Activated T-cell treated with anti-CD3 and anti-CD28 coated beads, Interleukin-2, amount 50 U/mL, for 24 hours (primary cell): Measurements from ENCODE around the gene ZMIZ2.

Source experiments
- DNase-seq: peaks from one replicate; pipeline ENCODE4 v3.0.0-alpha.2; 2020
- H3K27ac Mint-ChIP-seq: 2 replicates; pipeline ENCODE4 v1.8.0; 2020; ENCODE audit warnings: mild to moderate bottlenecking, mixed read lengths
- H3K27me3 Mint-ChIP-seq: 2 replicates; pipeline ENCODE4 v1.8.0; 2020; ENCODE audit warnings: mixed read lengths
- H3K36me3 Mint-ChIP-seq: 2 replicates; pipeline ENCODE4 v1.8.0; 2020; ENCODE audit warnings: low read depth, mixed read lengths
- H3K4me1 Mint-ChIP-seq: 2 replicates; pipeline ENCODE4 v1.8.0; 2020; ENCODE audit warnings: low read depth, mixed read lengths
- H3K4me3 Mint-ChIP-seq: 2 replicates; pipeline ENCODE4 v1.8.0; 2020; ENCODE audit warnings: mild to moderate bottlenecking, moderate library complexity, mixed read lengths
- H3K9me3 Mint-ChIP-seq: 2 replicates; pipeline ENCODE4 v1.8.0; 2020; ENCODE audit warnings: mixed read lengths

ZMIZ2 gene

GRCh38 chr7:44759246-44759645 is 10.6 kb downstream of the ZMIZ2 start:
- Mint-ChIP-seq H3K27ac (no peak overlapping the region), H3K9me3 (no peaks in the 10 kb centered on the region), H3K4me3 (no peak overlapping the region)

GRCh38 chr7:44760034-44760580 is 11.5 kb downstream of the ZMIZ2 start:
- Mint-ChIP-seq H3K27me3 (no peaks in the 10 kb centered on the region), H3K4me3 (no peak overlapping the region), H3K9me3 (no peaks in the 10 kb centered on the region), H3K4me1 (peaks cover 2% of the 10 kb centered on the region), H3K27ac (no peak overlapping the region), H3K36me3 (peaks cover 82% of the 10 kb centered on the region)
- DNase-seq = no peak

More at GRCh38 chr7:44759246-44759645, 10.6 kb downstream of the ZMIZ2 start:
- no peak for DNase-seq
- peaks cover 9% of the 10 kb centered on the region for H3K4me1 Mint-ChIP-seq
- peaks cover 74% of the 10 kb centered on the region for H3K36me3 Mint-ChIP-seq
- no peaks in the 10 kb centered on the region for H3K27me3 Mint-ChIP-seq

- Mint-ChIP-seq H3K9me3 (no peaks in the 10 kb centered on the region), H3K27ac (no peak overlapping the region), H3K27me3 (no peaks in the 10 kb centered on the region), H3K4me1 (no peaks in the 10 kb centered on the region), H3K4me3 (no peak overlapping the region), H3K36me3 (peaks cover 92% of the 10 kb centered on the region)
- DNase-seq = no peak
Observed at GRCh38 chr7:44761207-44762161, 12.8 kb downstream of the ZMIZ2 start.

GRCh38 chr7:44762300-44762699 is 13.7 kb downstream of the ZMIZ2 start:
- H3K9me3 Mint-ChIP-seq = no peaks in the 10 kb centered on the region
- DNase-seq = no peak
- H3K27ac Mint-ChIP-seq = no peak overlapping the region
- H3K36me3 Mint-ChIP-seq = peaks cover 92% of the 10 kb centered on the region
- peaks cover 1% of the 10 kb centered on the region for H3K4me1 Mint-ChIP-seq
- H3K4me3 Mint-ChIP-seq = no peak overlapping the region
- H3K27me3 Mint-ChIP-seq = no peaks in the 10 kb centered on the region

GRCh38 chr7:44762726-44763522 is 14.3 kb downstream of the ZMIZ2 start:
- H3K27me3 Mint-ChIP-seq = no peaks in the 10 kb centered on the region
- peaks cover 93% of the 10 kb centered on the region for H3K36me3 Mint-ChIP-seq
- no peaks in the 10 kb centered on the region for H3K9me3 Mint-ChIP-seq

GRCh38 chr7:44764081-44764480 is 15.4 kb downstream of the ZMIZ2 start:
- DNase-seq = no peak
- H3K9me3 Mint-ChIP-seq = no peaks in the 10 kb centered on the region
- H3K36me3 Mint-ChIP-seq = peaks cover 95% of the 10 kb centered on the region
- H3K27me3 Mint-ChIP-seq = no peaks in the 10 kb centered on the region
- no peak overlapping the region for H3K4me3 Mint-ChIP-seq
- no peak overlapping the region for H3K27ac Mint-ChIP-seq
- H3K4me1 Mint-ChIP-seq = peaks cover 18% of the 10 kb centered on the region

More at GRCh38 chr7:44762726-44763522, 14.3 kb downstream of the ZMIZ2 start:
- no peak for DNase-seq
- Mint-ChIP-seq H3K4me1 (peaks cover 7% of the 10 kb centered on the region), H3K27ac (no peak overlapping the region), H3K4me3 (no peak overlapping the region)

GRCh38 chr7:44764665-44765578 is 16.3 kb downstream of the ZMIZ2 start:
- peaks cover 27% of the 10 kb centered on the region for H3K4me1 Mint-ChIP-seq
- H3K9me3 Mint-ChIP-seq = no peaks in the 10 kb centered on the region
- H3K27me3 Mint-ChIP-seq = no peaks in the 10 kb centered on the region
- no peak for DNase-seq
- H3K4me3 Mint-ChIP-seq = no peak overlapping the region
- H3K36me3 Mint-ChIP-seq = peaks cover 89% of the 10 kb centered on the region
- no peak overlapping the region for H3K27ac Mint-ChIP-seq

- Mint-ChIP-seq H3K4me1 (peaks cover 32% of the 10 kb centered on the region), H3K9me3 (no peaks in the 10 kb centered on the region), H3K27me3 (no peaks in the 10 kb centered on the region), H3K4me3 (no peak overlapping the region), H3K36me3 (peaks cover 85% of the 10 kb centered on the region), H3K27ac (no peak overlapping the region)
- DNase-seq = no peak
Observed at GRCh38 chr7:44765579-44766415, 17.1 kb downstream of the ZMIZ2 start.

- H3K27ac Mint-ChIP-seq = no peak overlapping the region
- no peak overlapping the region for H3K4me3 Mint-ChIP-seq
- H3K4me1 Mint-ChIP-seq = peaks cover 36% of the 10 kb centered on the region
- DNase-seq = no peak
- H3K36me3 Mint-ChIP-seq = peaks cover 80% of the 10 kb centered on the region
- no peaks in the 10 kb centered on the region for H3K9me3 Mint-ChIP-seq
- no peaks in the 10 kb centered on the region for H3K27me3 Mint-ChIP-seq
Observed at GRCh38 chr7:44766416-44766801, 17.8 kb downstream of the ZMIZ2 start.

- DNase-seq = no peak
- no peak overlapping the region for H3K4me3 Mint-ChIP-seq
- H3K27me3 Mint-ChIP-seq = no peaks in the 10 kb centered on the region
- H3K4me1 Mint-ChIP-seq = peaks cover 37% of the 10 kb centered on the region
- H3K36me3 Mint-ChIP-seq = peaks cover 72% of the 10 kb centered on the region
- H3K9me3 Mint-ChIP-seq = no peaks in the 10 kb centered on the region
- peak overlapping the region; percentile 71 for H3K27ac Mint-ChIP-seq
Observed at GRCh38 chr7:44767134-44767911, 18.7 kb downstream of the ZMIZ2 start.

- Mint-ChIP-seq H3K27ac (peak overlapping the region; percentile 71), H3K4me1 (peaks cover 37% of the 10 kb centered on the region), H3K9me3 (no peaks in the 10 kb centered on the region), H3K36me3 (peaks cover 65% of the 10 kb centered on the region), H3K4me3 (no peak overlapping the region), H3K27me3 (no peaks in the 10 kb centered on the region)
- DNase-seq = no peak
Observed at GRCh38 chr7:44767912-44768627, 19.4 kb downstream of the ZMIZ2 start.

GRCh38 chr7:44768628-44769371 is 20.2 kb downstream of the ZMIZ2 start:
- Mint-ChIP-seq H3K4me1 (peaks cover 37% of the 10 kb centered on the region), H3K27me3 (no peaks in the 10 kb centered on the region), H3K4me3 (no peak overlapping the region), H3K9me3 (no peaks in the 10 kb centered on the region), H3K27ac (peak overlapping the region; percentile 71), H3K36me3 (peaks cover 58% of the 10 kb centered on the region)
- no peak for DNase-seq
